Neural crest cell (in vitro differentiated cells): Measurements from ENCODE around the gene ZNF423. TPM values are rescaled to one million over a fixed set of nuclear protein-coding genes. Genes with fewer than 3 reads are reported as not detected.
A peak's percentile ranks its signal among the peaks of the same experiment; 100 is the strongest.

Experiments used
- DNase-seq: peaks from one replicate; pipeline ENCODE4 v3.0.0; 2021; ENCODE audit warnings: low read depth, mixed read lengths, low spot score
- H3K27ac Mint-ChIP-seq: one replicate; pipeline ENCODE4 v1.8.0; 2021; ENCODE audit warnings: mild to moderate bottlenecking, mixed read lengths; ENCODE audit not compliant: unreplicated experiment
- H3K27me3 Mint-ChIP-seq: 2 replicates; pipeline ENCODE4 v1.8.0; 2021; ENCODE audit warnings: low read depth, mild to moderate bottlenecking, mixed read lengths
- H3K36me3 Mint-ChIP-seq: 2 replicates; pipeline ENCODE4 v1.8.0; 2021; ENCODE audit warnings: low read depth, mild to moderate bottlenecking, mixed read lengths
- H3K4me1 Mint-ChIP-seq: 2 replicates; pipeline ENCODE4 v1.8.0; 2021; ENCODE audit warnings: mixed read lengths
- H3K4me3 Mint-ChIP-seq: one replicate; pipeline ENCODE4 v1.8.0; 2021; ENCODE audit warnings: mild to moderate bottlenecking, mixed read lengths
- H3K9me3 Mint-ChIP-seq: 2 replicates; pipeline ENCODE4 v1.8.0; 2021; ENCODE audit warnings: mixed read lengths
- CTCF ChIP-seq: fragments of 200-600 bp; sonication (generic); conservative IDR thresholded peaks from 2 replicates; pipeline ENCODE4 v1.5.0; 2021; ENCODE audit warnings: antibody characterized with exemption, mild to moderate bottlenecking
- total RNA-seq: library from RNA; stranded (reverse); gene quantifications from 2 replicates; pipeline ENCODE4 v1.2.1, GENCODE V29; 2021

ZNF423 gene
- total RNA-seq, 1 donor from 2014 or later = 55.4 TPM

GRCh38 chr16:49631187-49632041 is 224.5 kb downstream of the ZNF423 start:
- H3K36me3 Mint-ChIP-seq = peaks cover 10% of the 10 kb centered on the region
- no peaks in the 10 kb centered on the region for H3K9me3 Mint-ChIP-seq
- H3K27me3 Mint-ChIP-seq = no peaks in the 10 kb centered on the region
- DNase-seq = no peak
- H3K27ac Mint-ChIP-seq = peak overlapping the region; percentile 43
- peaks cover 14% of the 10 kb centered on the region for H3K4me1 Mint-ChIP-seq
- no peak overlapping the region for H3K4me3 Mint-ChIP-seq
- TF ChIP-seq CTCF = no peak

GRCh38 chr16:49630783-49631182 is 225.1 kb downstream of the ZNF423 start:
- Mint-ChIP-seq H3K36me3 (peaks cover 10% of the 10 kb centered on the region), H3K27ac (peak overlapping the region; percentile 43), H3K4me3 (no peak overlapping the region), H3K27me3 (no peaks in the 10 kb centered on the region), H3K4me1 (peaks cover 14% of the 10 kb centered on the region), H3K9me3 (no peaks in the 10 kb centered on the region)
- no peak for DNase-seq
- TF ChIP-seq CTCF = no peak

- no peaks in the 10 kb centered on the region for H3K9me3 Mint-ChIP-seq
- no peak for DNase-seq
- no peak for TF ChIP-seq CTCF
- H3K27ac Mint-ChIP-seq = no peak overlapping the region
- H3K4me3 Mint-ChIP-seq = no peak overlapping the region
- peaks cover 12% of the 10 kb centered on the region for H3K4me1 Mint-ChIP-seq
- no peaks in the 10 kb centered on the region for H3K27me3 Mint-ChIP-seq
- peaks cover 9% of the 10 kb centered on the region for H3K36me3 Mint-ChIP-seq
Measured at GRCh38 chr16:49629851-49630250, 226.1 kb downstream of the ZNF423 start.

- TF ChIP-seq CTCF = no peak
- no peak overlapping the region for H3K4me3 Mint-ChIP-seq
- no peak for DNase-seq
- H3K9me3 Mint-ChIP-seq = no peaks in the 10 kb centered on the region
- H3K36me3 Mint-ChIP-seq = peaks cover 10% of the 10 kb centered on the region
- no peaks in the 10 kb centered on the region for H3K27me3 Mint-ChIP-seq
- no peak overlapping the region for H3K27ac Mint-ChIP-seq
- H3K4me1 Mint-ChIP-seq = peaks cover 12% of the 10 kb centered on the region
Measured at GRCh38 chr16:49628148-49628547, 227.8 kb downstream of the ZNF423 start.

GRCh38 chr16:49625311-49626065 is 230.4 kb downstream of the ZNF423 start:
- no peaks in the 10 kb centered on the region for H3K27me3 Mint-ChIP-seq
- H3K4me1 Mint-ChIP-seq = no peaks in the 10 kb centered on the region
- peaks cover 3% of the 10 kb centered on the region for H3K36me3 Mint-ChIP-seq
- DNase-seq = no peak
- no peaks in the 10 kb centered on the region for H3K9me3 Mint-ChIP-seq
- TF ChIP-seq CTCF = no peak
- H3K4me3 Mint-ChIP-seq = no peak overlapping the region
- H3K27ac Mint-ChIP-seq = no peak overlapping the region
